Measurements from ENCODE around the gene FBLN7.

The FBLN7 gene

GRCh38 chr2:112141626-112142007 lies 3.4 kb downstream of the FBLN7 start:
- DNase-seq: no peak

DNA sequence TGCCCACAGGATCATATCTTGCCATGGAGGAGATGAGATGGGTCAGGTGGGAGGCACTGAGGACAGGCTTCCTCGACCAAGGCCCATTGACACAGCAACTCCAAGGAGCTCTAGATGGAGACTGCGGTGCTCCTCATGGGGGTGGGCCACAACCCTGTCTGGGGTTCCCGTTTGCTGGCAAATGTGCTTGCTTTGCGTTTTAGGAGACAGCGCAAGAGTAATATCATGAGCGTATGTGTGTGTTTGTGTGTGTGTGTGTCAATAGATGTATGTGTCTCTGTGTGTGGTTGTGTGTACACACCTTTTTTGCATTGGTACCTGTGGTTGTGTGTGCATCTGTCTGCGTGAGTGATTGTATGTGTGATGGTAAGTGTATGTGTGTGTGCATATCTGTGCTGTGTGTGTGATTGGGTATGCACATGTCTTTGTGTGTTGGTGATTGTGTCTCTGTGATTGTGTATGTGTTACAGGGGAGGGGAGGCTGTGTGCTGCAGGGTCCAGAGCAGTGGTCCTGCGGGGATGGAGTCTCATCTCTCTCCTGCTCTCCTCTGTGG lies 4.4 kb downstream of the FBLN7 start:
- DNase-seq: no peak

- no peak for DNase-seq
These were observed 5.0 kb downstream of the FBLN7 start for GRCh38 chr2:112143150-112143549.

DNA sequence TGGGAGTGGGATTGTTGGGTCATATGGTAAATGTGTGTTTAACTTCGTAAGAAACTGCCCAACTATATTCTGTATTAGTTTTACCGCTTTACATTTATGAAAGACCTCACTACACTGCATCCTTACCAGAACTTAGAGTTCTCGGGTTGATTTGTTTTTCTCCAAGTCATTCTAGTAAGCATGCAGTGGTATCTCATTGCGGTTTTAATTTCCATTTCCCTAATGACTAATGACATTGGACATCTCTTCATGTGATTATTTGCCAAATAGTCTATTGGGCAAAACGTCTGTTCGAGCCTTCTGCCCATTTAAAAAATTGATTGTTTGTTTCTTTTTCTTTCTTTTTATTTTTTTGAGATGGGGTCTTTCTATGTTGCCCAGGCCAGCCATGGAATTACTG lies 6.8 kb downstream of the FBLN7 start:
- no peak for DNase-seq

DNA sequence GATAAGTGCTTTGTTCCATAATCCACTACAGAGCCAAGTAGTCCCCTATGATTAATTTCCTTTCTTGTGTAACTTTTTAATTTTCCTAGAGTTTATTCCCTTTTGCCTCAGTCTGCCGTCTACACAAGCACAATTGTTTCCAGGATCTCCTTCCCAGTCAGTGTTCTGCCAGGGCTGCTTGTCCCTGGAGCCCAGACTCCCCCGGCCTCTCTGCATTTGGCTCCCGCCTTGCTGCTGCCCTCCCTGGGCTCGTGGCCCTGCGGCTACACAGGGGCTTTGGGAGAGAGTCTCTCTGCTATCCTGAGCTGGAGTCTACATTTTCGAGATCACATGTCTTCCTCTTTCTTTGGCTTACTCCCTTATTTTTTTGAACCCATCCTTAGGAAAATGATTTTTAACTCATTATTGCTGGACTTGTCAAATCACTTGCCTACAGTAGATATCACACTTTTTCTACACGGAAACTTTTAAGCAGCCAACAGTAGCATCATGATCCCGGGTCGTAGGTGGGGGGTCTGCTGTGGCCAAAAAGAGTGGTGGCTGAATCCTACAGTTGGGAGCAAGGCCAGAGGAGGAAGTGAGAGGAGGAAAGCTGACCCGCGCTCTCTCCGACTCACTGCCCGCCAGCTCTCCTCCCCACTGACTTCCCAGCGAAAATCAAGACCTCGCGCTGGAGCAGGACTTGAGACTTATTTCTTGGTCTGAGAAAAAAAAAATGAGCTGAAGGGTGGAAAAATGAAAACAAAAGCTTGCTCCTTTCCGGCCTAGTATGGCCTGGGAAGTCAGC lies 9.4 kb downstream of the FBLN7 start:
- no peak for DNase-seq

GRCh38 chr2:112148477-112148876 lies 10.3 kb downstream of the FBLN7 start:
- no peak for DNase-seq

- no peak for DNase-seq
These were observed 11.0 kb downstream of the FBLN7 start for GRCh38 chr2:112149194-112149593.

- DNase-seq: no peak
These were observed 11.8 kb downstream of the FBLN7 start for GRCh38 chr2:112149866-112150435.

GRCh38 chr2:112150447-112150846 lies 12.3 kb downstream of the FBLN7 start:
- no peak for DNase-seq

- DNase-seq: no peak
These were observed 12.7 kb downstream of the FBLN7 start for GRCh38 chr2:112150851-112151250.

DNA sequence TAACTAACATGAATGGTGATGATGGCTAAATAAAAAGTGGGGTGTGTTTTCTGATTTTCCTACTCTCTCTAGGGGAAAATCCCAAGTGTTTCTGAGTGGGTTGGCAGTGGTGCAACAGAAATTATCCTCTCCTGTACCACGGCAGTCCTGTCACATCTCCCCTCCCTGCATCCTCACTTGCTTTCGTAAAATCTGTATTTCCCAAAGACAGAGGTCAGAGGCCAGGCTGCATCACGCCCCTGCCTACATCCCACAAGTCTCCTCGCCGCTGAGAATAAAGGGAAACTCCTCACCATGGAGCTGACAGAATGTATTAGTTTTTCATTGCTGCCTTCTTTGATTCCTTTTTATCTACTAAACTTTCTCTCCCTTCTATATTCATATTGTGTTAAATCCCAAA lies 13.1 kb downstream of the FBLN7 start:
- no peak for DNase-seq

DNA sequence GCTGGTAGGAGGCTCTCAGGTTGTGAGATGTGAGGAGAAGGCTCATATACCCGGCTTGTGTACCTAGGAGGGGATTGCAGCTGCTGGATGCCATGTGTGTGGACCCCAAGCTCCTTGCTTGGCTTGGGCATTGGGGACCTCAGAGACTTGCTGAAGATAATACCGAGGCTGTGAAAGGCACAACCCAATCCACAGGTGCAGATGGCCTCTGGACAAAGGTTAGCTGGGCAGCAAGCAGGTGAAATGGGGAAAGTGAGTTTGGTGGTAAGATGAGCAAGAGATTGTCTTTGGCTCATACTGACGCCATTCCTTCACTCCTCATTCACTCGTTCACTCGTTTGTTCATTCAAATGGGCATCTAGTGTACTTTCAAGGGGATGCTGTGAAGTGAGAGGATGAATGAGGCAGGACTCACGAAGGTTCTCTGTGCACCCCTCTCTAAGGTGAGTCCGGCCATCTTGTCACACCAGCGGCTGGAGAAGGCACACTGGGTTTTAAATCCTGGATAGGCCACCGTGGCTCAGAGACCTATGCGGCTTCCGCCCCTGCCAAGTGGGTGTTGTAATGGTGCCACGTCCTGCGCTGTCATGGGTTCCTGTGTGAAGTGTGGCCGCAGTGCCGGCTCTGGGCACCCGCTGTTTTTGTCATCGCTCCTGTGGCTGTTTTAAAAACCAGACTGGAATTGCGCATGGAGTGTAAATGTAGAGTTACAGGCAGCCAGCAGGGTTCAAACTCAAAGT lies 13.7 kb downstream of the FBLN7 start:
- no peak for DNase-seq

DNA sequence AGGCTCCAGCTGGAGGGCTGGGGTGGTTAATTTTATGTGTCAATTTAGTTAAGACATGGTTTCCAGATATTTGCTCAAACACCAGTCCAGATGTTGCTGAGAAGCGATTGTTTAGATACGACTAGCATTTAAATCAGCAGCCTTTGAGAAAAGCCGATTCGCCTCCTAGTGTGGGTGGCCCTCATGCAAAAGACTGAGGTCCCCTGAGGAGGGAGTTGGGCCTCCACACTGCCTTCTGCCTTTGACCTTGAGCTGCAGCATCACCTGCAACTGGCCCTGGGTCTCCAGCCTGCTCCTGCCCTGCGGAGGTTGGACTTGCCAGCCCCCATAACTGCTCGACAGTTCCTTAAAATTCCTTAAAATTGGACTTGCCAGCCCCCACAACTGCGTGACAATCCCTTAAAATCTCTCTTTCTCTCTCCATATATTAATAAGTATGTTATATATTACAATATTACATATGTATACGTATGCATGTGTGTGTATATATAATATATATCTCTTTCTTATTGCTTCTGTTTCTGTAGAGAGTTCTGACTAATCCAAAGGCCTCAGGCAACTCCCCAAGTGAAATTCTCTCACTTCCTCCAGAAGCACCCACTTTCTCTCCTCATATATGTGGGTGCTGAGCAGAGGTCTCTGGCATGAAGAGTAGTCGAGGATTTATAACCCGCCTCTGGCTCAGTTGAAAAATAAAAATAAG lies 14.4 kb downstream of the FBLN7 start:
- DNase-seq: no peak

DNA sequence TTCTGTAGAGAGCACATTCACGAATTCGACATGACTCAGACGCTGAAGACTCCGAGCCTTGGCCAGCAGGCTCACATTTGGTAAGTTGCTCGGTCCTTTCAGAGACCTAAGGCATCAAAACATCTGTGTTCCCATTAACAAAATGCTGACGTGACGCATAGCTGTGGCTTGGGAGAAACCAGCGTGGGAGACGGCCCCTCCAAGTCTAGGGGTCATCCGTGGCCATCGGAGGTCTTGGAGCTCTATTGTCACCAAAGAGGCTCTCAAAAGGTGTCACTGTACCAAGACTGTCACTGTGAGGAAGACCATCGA lies 14.9 kb downstream of the FBLN7 start:
- DNase-seq: no peak

- no peak for DNase-seq
These were observed 15.3 kb downstream of the FBLN7 start for GRCh38 chr2:112153501-112153900.

DNA sequence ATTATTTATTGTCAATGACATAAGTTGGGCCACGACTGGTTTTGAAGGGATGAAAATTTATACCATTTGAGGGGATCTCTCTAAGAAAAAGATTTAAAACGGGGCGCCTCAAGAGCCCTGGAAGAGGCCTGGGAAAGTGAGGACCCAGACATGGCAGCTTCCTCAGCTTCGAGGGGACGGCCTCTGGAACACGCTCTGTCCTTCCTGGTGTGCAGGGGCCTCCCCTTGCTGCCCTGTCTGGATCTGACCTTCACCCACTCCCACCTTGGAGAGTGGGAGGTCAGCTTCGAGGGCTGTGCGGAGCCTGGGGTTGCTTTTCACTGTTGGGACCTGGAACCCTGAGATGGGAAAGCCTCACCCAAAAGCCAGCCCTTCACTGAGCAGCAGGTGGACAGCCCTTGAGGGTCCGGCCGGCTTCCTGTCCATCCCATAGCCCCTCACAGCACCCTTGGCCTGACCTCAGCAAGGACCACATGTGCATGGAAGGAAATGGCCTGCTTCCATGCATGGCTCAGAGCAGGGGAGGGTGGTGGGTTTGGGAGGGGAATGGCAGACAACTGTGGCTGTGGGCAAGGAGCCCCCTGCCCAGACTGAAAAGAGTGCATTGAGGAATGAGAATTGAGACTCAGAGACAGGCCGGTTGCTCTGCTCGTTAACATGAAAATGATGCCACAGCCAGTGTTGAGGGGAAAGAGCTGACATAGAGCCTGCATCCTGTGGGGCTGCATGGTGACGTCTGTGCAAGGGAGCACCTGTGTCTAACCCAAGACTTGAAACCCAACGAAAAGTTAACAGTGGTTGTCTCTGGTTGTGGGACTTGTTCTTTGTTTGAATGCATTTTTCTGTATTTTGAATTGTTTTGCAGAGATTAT lies 16.3 kb downstream of the FBLN7 start:
- peak; percentile 40 for DNase-seq

GRCh38 chr2:112155331-112156151 lies 17.4 kb downstream of the FBLN7 start:
- peak; percentile 56 for DNase-seq

DNA sequence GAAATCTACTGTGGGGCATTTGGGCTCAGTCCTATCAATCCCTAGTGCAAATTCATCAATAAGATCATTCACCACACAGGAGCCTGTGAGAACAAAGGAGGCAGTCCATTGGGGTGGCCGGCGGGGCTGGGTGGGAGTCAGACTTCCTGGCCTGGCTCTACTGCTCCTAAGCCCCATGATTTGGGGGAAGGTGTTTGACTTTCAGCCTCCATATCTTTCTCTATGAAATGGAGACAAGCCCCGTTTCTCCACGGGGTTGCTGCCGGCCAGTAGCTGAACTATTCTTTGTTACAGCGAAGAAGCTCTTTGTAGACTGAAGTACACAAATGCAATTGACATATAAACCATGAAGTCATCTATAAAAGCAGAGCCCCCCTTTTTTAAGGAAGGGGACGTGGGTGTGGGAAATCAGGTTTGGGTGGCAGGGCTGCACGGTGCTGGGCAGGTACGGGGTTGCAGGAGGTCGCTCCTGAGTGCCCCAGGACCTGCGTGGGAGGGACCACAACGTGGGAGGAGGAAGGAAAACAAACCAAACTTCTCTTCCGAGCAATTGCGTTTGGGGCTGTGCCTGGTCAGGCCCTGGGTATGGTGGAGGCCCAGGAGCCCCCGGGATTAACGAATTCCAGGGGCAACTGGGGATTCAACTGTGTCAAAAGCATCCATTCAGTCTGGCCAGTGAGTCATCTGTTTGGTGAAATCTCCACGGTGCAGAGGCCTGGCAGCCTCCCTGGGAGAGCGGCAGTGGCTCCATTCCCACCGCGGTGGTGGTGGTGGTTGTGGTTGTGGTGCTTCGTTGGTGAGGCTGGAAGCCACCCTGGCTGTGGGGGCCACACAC lies 18.2 kb downstream of the FBLN7 start:
- DNase-seq: peak; percentile 68

- no peak for DNase-seq
These were observed 19.3 kb downstream of the FBLN7 start for GRCh38 chr2:112157472-112157871.

GRCh38 chr2:112159454-112159921 lies 21.3 kb downstream of the FBLN7 start:
- DNase-seq: no peak

Measured in stimulated activated CD4-positive, alpha-beta T cell treated with anti-CD3 and anti-CD28 coated beads, Interleukin-15, amount 100 ng/mL, for 24 hours (primary cell).